Measurements from ENCODE around the gene ARIH2.

The ARIH2 gene

DNA sequence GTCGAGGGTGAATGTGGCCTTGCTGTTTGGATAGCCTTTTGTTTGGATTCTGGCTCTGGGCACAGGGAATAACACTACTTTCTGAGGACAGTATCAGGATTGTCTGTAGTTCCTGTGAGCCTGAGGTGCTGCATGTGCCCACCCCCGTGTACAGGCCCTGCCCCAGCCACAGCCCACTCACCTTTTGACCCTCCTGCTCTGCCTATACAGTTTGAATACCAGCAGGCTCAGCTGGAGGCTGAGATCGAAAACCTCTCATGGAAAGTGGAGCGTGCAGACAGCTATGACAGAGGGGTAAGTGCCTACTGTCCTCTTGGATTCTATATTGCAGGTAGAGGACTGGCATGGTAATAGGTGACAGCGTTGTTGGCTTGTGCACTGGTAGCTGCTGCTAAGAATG lies 64.0 kb downstream of the ARIH2 start:
- Histone ChIP-seq H3K9ac (ENCODE audit: low read length) (no peak overlapping the region), H2AFZ (ENCODE audit: low read length) (no peak overlapping the region), H3K36me3 (replicated peaks; ENCODE audit: insufficient read depth, low read length) (peaks cover 4% of the 10 kb centered on the region), H3K4me3 (ENCODE audit: low read length) (no peak overlapping the region), H3K79me2 (ENCODE audit: low read length) (no peaks in the 10 kb centered on the region; the same call in 1 of the 2 replicates), H3K9me3 (replicated peaks; ENCODE audit: insufficient read depth, low read length) (no peaks in the 10 kb centered on the region), H3K27ac (ENCODE audit: low read length) (no peak overlapping the region), H3K9me2 (replicated peaks; ENCODE audit: insufficient read depth, low read length) (no peaks in the 10 kb centered on the region), H4K20me1 (ENCODE audit: insufficient read depth, low read length) (no peaks in the 10 kb centered on the region), H3K4me2 (ENCODE audit: low read depth, low read length) (no peak overlapping the region), H3K4me1 (ENCODE audit: low read length) (no peaks in the 10 kb centered on the region), H3F3A (ENCODE audit: insufficient read depth, low read length) (no peaks in the 10 kb centered on the region), H3K27me3 (replicated peaks; ENCODE audit: insufficient read depth, low read length) (no peaks in the 10 kb centered on the region)
- no peak for TF ChIP-seq EZH2 (optimal IDR thresholded peaks at IDR 0.05; ENCODE audit: low read depth, low read length)
- TF ChIP-seq EZH2phosphoT487 (IDR thresholded peaks at IDR 0.05; ENCODE audit: low read length), result no peak
- TF ChIP-seq, protein P1, sequence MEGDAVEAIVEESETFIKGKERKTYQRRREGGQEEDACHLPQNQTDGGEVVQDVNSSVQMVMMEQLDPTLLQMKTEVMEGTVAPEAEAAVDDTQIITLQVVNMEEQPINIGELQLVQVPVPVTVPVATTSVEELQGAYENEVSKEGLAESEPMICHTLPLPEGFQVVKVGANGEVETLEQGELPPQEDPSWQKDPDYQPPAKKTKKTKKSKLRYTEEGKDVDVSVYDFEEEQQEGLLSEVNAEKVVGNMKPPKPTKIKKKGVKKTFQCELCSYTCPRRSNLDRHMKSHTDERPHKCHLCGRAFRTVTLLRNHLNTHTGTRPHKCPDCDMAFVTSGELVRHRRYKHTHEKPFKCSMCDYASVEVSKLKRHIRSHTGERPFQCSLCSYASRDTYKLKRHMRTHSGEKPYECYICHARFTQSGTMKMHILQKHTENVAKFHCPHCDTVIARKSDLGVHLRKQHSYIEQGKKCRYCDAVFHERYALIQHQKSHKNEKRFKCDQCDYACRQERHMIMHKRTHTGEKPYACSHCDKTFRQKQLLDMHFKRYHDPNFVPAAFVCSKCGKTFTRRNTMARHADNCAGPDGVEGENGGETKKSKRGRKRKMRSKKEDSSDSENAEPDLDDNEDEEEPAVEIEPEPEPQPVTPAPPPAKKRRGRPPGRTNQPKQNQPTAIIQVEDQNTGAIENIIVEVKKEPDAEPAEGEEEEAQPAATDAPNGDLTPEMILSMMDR (IDR thresholded peaks at IDR 0.05; ENCODE audit: low read length), result no peak
- DNase-seq, result no peak

DNA sequence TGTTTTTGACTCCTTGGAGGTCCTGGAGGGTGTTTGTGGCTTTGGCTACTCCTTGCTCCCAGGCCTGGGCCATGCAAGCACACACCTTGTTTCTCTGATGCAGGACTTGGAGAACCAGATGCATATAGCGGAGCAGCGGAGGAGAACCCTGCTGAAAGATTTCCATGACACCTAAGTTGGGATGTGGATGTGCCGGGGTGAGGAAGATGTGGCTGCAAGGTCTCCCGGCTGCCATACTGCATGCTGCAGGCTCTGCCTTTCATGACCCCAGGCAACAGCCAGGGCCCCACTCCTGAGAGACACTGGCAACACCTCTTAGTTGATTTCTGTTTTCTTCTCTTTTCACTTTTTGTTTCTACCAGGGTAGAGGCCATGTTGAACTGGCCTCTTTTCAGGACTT lies 64.5 kb downstream of the ARIH2 start:
- H3F3A ChIP-seq (ENCODE audit: insufficient read depth, low read length), result peaks cover 2% of the 10 kb centered on the region; the same call in 1 of the 2 replicates
- no peaks in the 10 kb centered on the region for H3K4me1 ChIP-seq (ENCODE audit: low read length)
- no peak overlapping the region for H3K4me2 ChIP-seq (ENCODE audit: low read depth, low read length)
- H3K79me2 ChIP-seq (ENCODE audit: low read length), result no peaks in the 10 kb centered on the region; the same call in 1 of the 2 replicates
- H3K9me2 ChIP-seq (replicated peaks; ENCODE audit: insufficient read depth, low read length), result no peaks in the 10 kb centered on the region
- TF ChIP-seq EZH2phosphoT487 (IDR thresholded peaks at IDR 0.05; ENCODE audit: low read length), result no peak
- no peak for TF ChIP-seq EZH2 (optimal IDR thresholded peaks at IDR 0.05; ENCODE audit: low read depth, low read length)
- TF ChIP-seq, protein P1 (IDR thresholded peaks at IDR 0.05; ENCODE audit: low read length), result no peak
- H3K36me3 ChIP-seq (replicated peaks; ENCODE audit: insufficient read depth, low read length), result peaks cover 4% of the 10 kb centered on the region
- H3K9me3 ChIP-seq (replicated peaks; ENCODE audit: insufficient read depth, low read length), result no peaks in the 10 kb centered on the region
- H3K27ac ChIP-seq (ENCODE audit: low read length), result no peak overlapping the region
- H2AFZ ChIP-seq (ENCODE audit: low read length), result no peak overlapping the region
- no peak overlapping the region for H3K9ac ChIP-seq (ENCODE audit: low read length)
- no peaks in the 10 kb centered on the region for H3K27me3 ChIP-seq (replicated peaks; ENCODE audit: insufficient read depth, low read length)
- DNase-seq, result no peak
- no peak overlapping the region for H3K4me3 ChIP-seq (ENCODE audit: low read length)
- no peaks in the 10 kb centered on the region for H4K20me1 ChIP-seq (ENCODE audit: insufficient read depth, low read length)

DNA sequence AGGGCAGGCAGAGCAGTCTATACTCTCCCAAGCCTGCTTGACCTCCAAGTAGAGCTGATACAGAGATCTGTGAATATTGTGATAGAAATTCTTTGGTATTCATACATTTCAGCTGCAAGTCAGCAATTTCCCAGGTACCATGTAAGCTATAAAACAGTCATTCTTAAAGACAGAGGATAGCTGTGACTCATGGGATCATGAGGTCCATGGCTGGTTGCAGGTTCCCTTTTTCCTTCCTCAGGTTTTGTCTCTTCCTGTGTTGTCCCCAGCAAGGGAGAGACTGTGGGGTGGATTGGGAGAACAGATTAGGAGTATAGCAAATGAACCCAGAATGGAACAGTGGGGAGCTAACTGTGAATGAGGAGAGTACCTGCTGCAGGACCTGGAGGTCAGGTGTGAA lies 66.0 kb downstream of the ARIH2 start:
- H3K79me2 ChIP-seq (ENCODE audit: low read length), result peaks cover 7% of the 10 kb centered on the region
- no peaks in the 10 kb centered on the region for H4K20me1 ChIP-seq (ENCODE audit: insufficient read depth, low read length)
- peaks cover 6% of the 10 kb centered on the region; the same call in 1 of the 2 replicates for H3K4me1 ChIP-seq (ENCODE audit: low read length)
- H3K27ac ChIP-seq (ENCODE audit: low read length), result no peak overlapping the region
- TF ChIP-seq, protein P1 (IDR thresholded peaks at IDR 0.05; ENCODE audit: low read length), result no peak
- TF ChIP-seq EZH2 (optimal IDR thresholded peaks at IDR 0.05; ENCODE audit: low read depth, low read length), result no peak
- no peak for TF ChIP-seq EZH2phosphoT487 (IDR thresholded peaks at IDR 0.05; ENCODE audit: low read length)
- H2AFZ ChIP-seq (ENCODE audit: low read length), result no peak overlapping the region
- H3F3A ChIP-seq (ENCODE audit: insufficient read depth, low read length), result peaks cover 3% of the 10 kb centered on the region; the same call in 1 of the 2 replicates
- no peak overlapping the region for H3K4me3 ChIP-seq (ENCODE audit: low read length)
- H3K4me2 ChIP-seq (ENCODE audit: low read depth, low read length), result no peak overlapping the region
- no peaks in the 10 kb centered on the region for H3K27me3 ChIP-seq (replicated peaks; ENCODE audit: insufficient read depth, low read length)
- no peak overlapping the region for H3K9ac ChIP-seq (ENCODE audit: low read length)
- H3K36me3 ChIP-seq (replicated peaks; ENCODE audit: insufficient read depth, low read length), result peaks cover 4% of the 10 kb centered on the region
- no peaks in the 10 kb centered on the region for H3K9me3 ChIP-seq (replicated peaks; ENCODE audit: insufficient read depth, low read length)
- no peaks in the 10 kb centered on the region for H3K9me2 ChIP-seq (replicated peaks; ENCODE audit: insufficient read depth, low read length)
- no peak for DNase-seq
